HCT116 (cell line): ENCODE results near the gene NEK6. TPM values are rescaled to one million over a fixed set of nuclear protein-coding genes. Genes with fewer than 3 reads are reported as not detected.

Experiments used
- ATAC-seq: fragments of 200-7000 bp; cut with Tn5 transposase; 2 replicates; pipeline ENCODE4 v1.9.1; 2020; ENCODE audit warnings: mild to moderate bottlenecking, moderate library complexity
- BruUV-seq: library from RNA; stranded (reverse); fragments of 400-500 nt; replicated peaks from 2 replicates; lab custom pipeline; 2021; lab: Mats Ljungman, UMichigan
- CTCF ChIA-PET: fragments of 300-600 bp; sonication (Branson Sonifier 250); formaldehyde crosslinking; loops from one replicate; lab custom pipeline; 2021; ENCODE audit warnings: antibody characterized with exemption; lab: Charles Lee
- POLR2A ChIA-PET: fragments of 300-600, 350-600 bp; sonication (Branson Sonifier 250); formaldehyde crosslinking; loops from one replicate; lab custom pipeline; 2021; ENCODE audit warnings: antibody characterized with exemption; lab: Charles Lee
- RAD21 ChIA-PET, 2 experiments: fragments of 300-600 bp; sonication (Branson Sonifier 250); formaldehyde crosslinking; loops; one replicate each; lab custom pipeline; 2023; ENCODE audit warnings: low total read pairs in 2 of 2; ENCODE audit not compliant: uncharacterized antibody in 2 of 2, unreplicated experiment in 2 of 2, low non-redundant PET in 1 of 2; lab: Charles Lee
- DNase-seq: peaks from one replicate; pipeline ENCODE4 v3.0.0-alpha.2; 2010; ENCODE audit warnings: low read depth, low spot score
- H2AFZ ChIP-seq: fragments of 200-600 bp; shearing (Covaris generic), sonication (generic); 2 replicates; pipeline ENCODE4 v1.6.1; 2017; ENCODE audit warnings: low read depth, mixed run types, mixed read lengths, antibody characterized with exemption, low read length; ENCODE audit not compliant: poor library complexity, severe bottlenecking
- H3K27ac ChIP-seq: 2 replicates; pipeline ENCODE4 v1.5.1; 2012; ENCODE audit warnings: low read depth, low read length
- H3K27me3 ChIP-seq: fragments of 200-600 bp; sonication (generic); 2 replicates; pipeline ENCODE4 v1.6.1; 2016; ENCODE audit warnings: mixed run types, low read length, mixed read lengths; ENCODE audit not compliant: insufficient read depth
- H3K36me3 ChIP-seq, 2 experiments: fragments of 200-500 bp in 1 of 2; fragments of 200-600 bp in 1 of 2; sonication (Bioruptor generic) in 1 of 2; sonication (generic) in 1 of 2; 2 replicates each; pipeline versions ENCODE4 v1.5.1 to v1.6.1; 2014 to 2016; ENCODE audit warnings: low read length in 2 of 2, inconsistent platforms in 1 of 2, mixed read lengths in 1 of 2, mixed run types in 1 of 2; ENCODE audit not compliant: insufficient read depth in 2 of 2, control insufficient read depth in 1 of 2
- H3K4me1 ChIP-seq, 2 experiments: fragments of 200-600 bp in 1 of 2; sonication (generic) in 1 of 2; 2 replicates each; pipeline versions ENCODE4 v1.5.1 to v1.6.1; 2012 to 2017; ENCODE audit warnings: low read length in 2 of 2, inconsistent platforms in 1 of 2, mild to moderate bottlenecking in 1 of 2, mixed read lengths in 1 of 2, mixed run types in 1 of 2, moderate library complexity in 1 of 2; ENCODE audit not compliant: insufficient read depth in 2 of 2, control insufficient read depth in 1 of 2
- H3K4me2 ChIP-seq: fragments of 200-600 bp; sonication (generic); 2 replicates; pipeline ENCODE4 v1.6.1; 2017; ENCODE audit warnings: mixed run types, low read length, mixed read lengths
- H3K4me3 ChIP-seq, 2 experiments: fragments of 200-600 bp in 1 of 2; sonication (generic) in 1 of 2; replicated peaks in 1 of 2; 2 replicates each; pipeline ENCODE4 v1.5.1; 2011 to 2016; ENCODE audit warnings: low read length in 2 of 2, control low read depth in 1 of 2, low read depth in 1 of 2, mild to moderate bottlenecking in 1 of 2, mixed read lengths in 1 of 2, mixed run types in 1 of 2
- H3K79me2 ChIP-seq: fragments of 200-600 bp; sonication (generic); 2 replicates; pipeline ENCODE4 v1.6.1; 2017; ENCODE audit warnings: mild to moderate bottlenecking, mixed run types, low read length, moderate library complexity, mixed read lengths; ENCODE audit not compliant: insufficient read depth
- H3K9ac ChIP-seq: fragments of 200-600 bp; sonication (generic); 2 replicates; pipeline ENCODE4 v1.6.1; 2016; ENCODE audit warnings: low read length, mixed read lengths
- H3K9me2 ChIP-seq: fragments of 200-600 bp; sonication (generic), shearing (Covaris generic); 2 replicates; pipeline ENCODE4 v1.6.1; 2017; ENCODE audit warnings: mixed run types, mild to moderate bottlenecking, moderate library complexity; ENCODE audit not compliant: insufficient read depth
- H3K9me3 ChIP-seq, 2 experiments: fragments of 200-500 bp in 1 of 2; fragments of 200-600 bp in 1 of 2; sonication (Bioruptor generic) in 1 of 2; sonication (generic) in 1 of 2; 2 replicates each; pipeline ENCODE4 v1.6.1; 2014 to 2017; ENCODE audit warnings: low read length in 2 of 2, mixed read lengths in 2 of 2, inconsistent platforms in 1 of 2, low read depth in 1 of 2, mild to moderate bottlenecking in 1 of 2, mixed run types in 1 of 2, moderate library complexity in 1 of 2; ENCODE audit not compliant: control insufficient read depth in 1 of 2, insufficient read depth in 1 of 2
- H4K20me1 ChIP-seq: fragments of 200-600 bp; sonication (generic), shearing (Covaris generic); 2 replicates; pipeline ENCODE4 v1.6.1; 2017; ENCODE audit warnings: mixed run types, mild to moderate bottlenecking, moderate library complexity; ENCODE audit not compliant: insufficient read depth
- CTCF ChIP-seq, 3 experiments: fragments of 200-600 bp in 1 of 3; sonication (generic) in 1 of 3; IDR thresholded peaks in 2 of 3; conservative IDR thresholded peaks in 1 of 3; 2 replicates each; pipeline ENCODE4 v1.5.1; 2012 to 2017; ENCODE audit warnings: low read depth in 2 of 3, low read length in 2 of 3, antibody characterized with exemption in 1 of 3, borderline replicate concordance in 1 of 3, control low read depth in 1 of 3, mild to moderate bottlenecking in 1 of 3, mixed read lengths in 1 of 3, mixed run types in 1 of 3, moderate library complexity in 1 of 3; ENCODE audit not compliant: insufficient read depth in 1 of 3
- EZH2phosphoT487 ChIP-seq: fragments of 200-600 bp; IDR thresholded peaks from 2 replicates; pipeline ENCODE4 v1.6.1; 2018; ENCODE audit warnings: antibody characterized with exemption, borderline replicate concordance
- intact Hi-C: fragments of 100-400 bp; cut with micrococcal nuclease; formaldehyde crosslinking; loops from 2 replicates; pipeline ENCODE4 v1.10.0; 2022
- total RNA-seq: library from RNA; stranded (reverse); gene quantifications from one replicate; pipeline ENCODE4 v1.2.1, GENCODE V29; 2021; ENCODE audit not compliant: unreplicated experiment
- TF ChIP-seq, protein P1 (sequence below): IDR thresholded peaks from 2 replicates; pipeline ENCODE4 v1.6.1; 2012; ENCODE audit warnings: low read depth
- TF ChIP-seq, protein P2 (sequence below): IDR thresholded peaks from 2 replicates; pipeline ENCODE4 v1.6.1; 2012

The NEK6 gene
- total RNA-seq, 1 experiment from 2014 or later: 40.8 TPM

DNA sequence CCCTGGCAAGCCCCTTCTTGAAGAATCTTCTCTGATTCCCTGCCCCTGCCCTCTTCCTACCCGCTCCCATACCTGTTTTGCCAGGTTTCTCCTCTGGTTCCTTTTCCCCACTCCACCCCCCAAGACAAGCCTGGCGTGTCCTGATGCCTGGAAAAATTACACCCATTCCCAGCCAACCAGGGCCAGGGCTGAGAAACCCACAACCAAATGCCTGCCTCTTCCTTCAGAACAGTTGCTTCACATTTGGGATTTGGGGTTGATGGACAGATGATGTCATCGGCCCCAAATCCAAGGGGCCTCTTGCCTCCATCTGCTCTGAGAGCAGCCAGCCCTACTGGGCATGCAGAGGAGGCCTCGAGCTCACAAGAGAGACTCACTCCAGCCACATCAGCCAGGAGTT lies 8.8 kb upstream of the NEK6 start:
- ATAC-seq (no peak), DNase-seq (no peak)
- H3K9me3 ChIP-seq: no peaks in the 10 kb centered on the region
- no peak overlapping the region for H3K4me2 ChIP-seq
- H4K20me1 ChIP-seq: no peaks in the 10 kb centered on the region
- BruUV-seq: no TSS peak
- no peaks in the 10 kb centered on the region for H3K79me2 ChIP-seq
- H3K4me1 ChIP-seq: peaks cover 0 to 12% of the 10 kb centered on the region in 2 experiments; a peak in 1 of 4 replicates
- H3K27me3 ChIP-seq: no peaks in the 10 kb centered on the region
- intact Hi-C loops: no loop called here
- no peak overlapping the region for H3K27ac ChIP-seq
- RAD21 ChIA-PET: no interaction called here
- H3K9ac ChIP-seq: no peak overlapping the region
- H3K4me3 ChIP-seq: no peak overlapping the region
- CTCF ChIA-PET: no interaction called here
- TF ChIP-seq CTCF (IDR thresholded peaks at IDR 0.05 in 2 of 3, conservative IDR thresholded peaks at IDR 0.05 in 1 of 3; ENCODE audit: borderline replicate concordance in 1 of 3, insufficient read depth in 1 of 3, low read depth in 2 of 3, low read length in 2 of 3) (no peak), EZH2phosphoT487 (no peak)
- TF ChIP-seq, protein P1, sequence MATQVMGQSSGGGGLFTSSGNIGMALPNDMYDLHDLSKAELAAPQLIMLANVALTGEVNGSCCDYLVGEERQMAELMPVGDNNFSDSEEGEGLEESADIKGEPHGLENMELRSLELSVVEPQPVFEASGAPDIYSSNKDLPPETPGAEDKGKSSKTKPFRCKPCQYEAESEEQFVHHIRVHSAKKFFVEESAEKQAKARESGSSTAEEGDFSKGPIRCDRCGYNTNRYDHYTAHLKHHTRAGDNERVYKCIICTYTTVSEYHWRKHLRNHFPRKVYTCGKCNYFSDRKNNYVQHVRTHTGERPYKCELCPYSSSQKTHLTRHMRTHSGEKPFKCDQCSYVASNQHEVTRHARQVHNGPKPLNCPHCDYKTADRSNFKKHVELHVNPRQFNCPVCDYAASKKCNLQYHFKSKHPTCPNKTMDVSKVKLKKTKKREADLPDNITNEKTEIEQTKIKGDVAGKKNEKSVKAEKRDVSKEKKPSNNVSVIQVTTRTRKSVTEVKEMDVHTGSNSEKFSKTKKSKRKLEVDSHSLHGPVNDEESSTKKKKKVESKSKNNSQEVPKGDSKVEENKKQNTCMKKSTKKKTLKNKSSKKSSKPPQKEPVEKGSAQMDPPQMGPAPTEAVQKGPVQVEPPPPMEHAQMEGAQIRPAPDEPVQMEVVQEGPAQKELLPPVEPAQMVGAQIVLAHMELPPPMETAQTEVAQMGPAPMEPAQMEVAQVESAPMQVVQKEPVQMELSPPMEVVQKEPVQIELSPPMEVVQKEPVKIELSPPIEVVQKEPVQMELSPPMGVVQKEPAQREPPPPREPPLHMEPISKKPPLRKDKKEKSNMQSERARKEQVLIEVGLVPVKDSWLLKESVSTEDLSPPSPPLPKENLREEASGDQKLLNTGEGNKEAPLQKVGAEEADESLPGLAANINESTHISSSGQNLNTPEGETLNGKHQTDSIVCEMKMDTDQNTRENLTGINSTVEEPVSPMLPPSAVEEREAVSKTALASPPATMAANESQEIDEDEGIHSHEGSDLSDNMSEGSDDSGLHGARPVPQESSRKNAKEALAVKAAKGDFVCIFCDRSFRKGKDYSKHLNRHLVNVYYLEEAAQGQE: no peak
- TF ChIP-seq, protein P2, sequence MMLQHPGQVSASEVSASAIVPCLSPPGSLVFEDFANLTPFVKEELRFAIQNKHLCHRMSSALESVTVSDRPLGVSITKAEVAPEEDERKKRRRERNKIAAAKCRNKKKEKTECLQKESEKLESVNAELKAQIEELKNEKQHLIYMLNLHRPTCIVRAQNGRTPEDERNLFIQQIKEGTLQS: no peak
- TF ChIP-seq, all 23 proteins: peak for 0
- Histone ChIP-seq H3K9me2 (no peaks in the 10 kb centered on the region), H3K36me3 (no peaks in the 10 kb centered on the region), H2AFZ (no peak overlapping the region)
- POLR2A ChIA-PET: no interaction called here
